Bronchial epithelial cell (primary cell): Measurements from ENCODE around the gene ZNF292. TPM values are rescaled to one million over a fixed set of nuclear protein-coding genes. Genes with fewer than 3 reads are reported as not detected.
"Not testable (repeated sequence)": the region's sequence is repeated elsewhere in the genome, so short reads cannot be mapped to it uniquely, and the experiment has no call there.

Experiments
- DNase-seq: peaks from one replicate; pipeline ENCODE4 v3.0.0-alpha.2; 2010; ENCODE audit warnings: low read depth
- FAIRE-seq: peaks from 2 replicates; lab custom pipeline; 2011; peaks lifted over from hg19 to GRCh38; lab: Jason Lieb, UNC
- H3K27me3 ChIP-seq: 2 replicates; pipeline ENCODE4 v1.5.1; 2011; ENCODE audit warnings: low read length; ENCODE audit not compliant: control insufficient read depth, insufficient read depth
- H3K36me3 ChIP-seq: 2 replicates; pipeline ENCODE4 v1.5.1; 2011; ENCODE audit warnings: low read length; ENCODE audit not compliant: control insufficient read depth, insufficient read depth
- H3K4me3 ChIP-seq: 2 replicates; pipeline ENCODE4 v1.5.1; 2011; ENCODE audit warnings: mild to moderate bottlenecking, low read depth, low read length, control low read depth
- CTCF ChIP-seq: IDR thresholded peaks from 2 replicates; pipeline ENCODE4 v1.5.1; 2011; ENCODE audit warnings: mild to moderate bottlenecking, moderate library complexity, low read length, control low read depth, inconsistent platforms; ENCODE audit not compliant: insufficient read depth, severe bottlenecking
- total RNA-seq: library from RNA; depleted of rRNA; stranded (reverse); fragments of >200 nt; gene quantifications from 2 replicates; pipeline ENCODE4 v1.2.1, GENCODE V29; 2014

Gene ZNF292
- total RNA-seq, 1 donor from 2014 or later: 28.2 TPM

- H3K4me3 ChIP-seq: no peak overlapping the region
- no peaks in the 10 kb centered on the region for H3K36me3 ChIP-seq
- TF ChIP-seq CTCF: no peak
- DNase-seq (peak; percentile 8), FAIRE-seq (no peak)
- H3K27me3 ChIP-seq: no peaks in the 10 kb centered on the region
Observed at GRCh38 chr6:87196275-87196842, 41.0 kb downstream of the ZNF292 start.

GRCh38 chr6:87197547-87197946 is 42.2 kb downstream of the ZNF292 start:
- Histone ChIP-seq H3K4me3 (no peak overlapping the region), H3K36me3 (no peaks in the 10 kb centered on the region), H3K27me3 (no peaks in the 10 kb centered on the region)
- no peak for TF ChIP-seq CTCF
- FAIRE-seq (no peak), DNase-seq (no peak)

- not testable (repeated sequence) for H3K27me3 ChIP-seq, FAIRE-seq, DNase-seq, H3K4me3 ChIP-seq, H3K36me3 ChIP-seq
Observed at GRCh38 chr6:87198022-87198810, 42.9 kb downstream of the ZNF292 start.

GRCh38 chr6:87199787-87200186 is 44.4 kb downstream of the ZNF292 start:
- H3K27me3 ChIP-seq: no peaks in the 10 kb centered on the region
- FAIRE-seq (no peak), DNase-seq (no peak)
- no peak overlapping the region for H3K4me3 ChIP-seq
- no peaks in the 10 kb centered on the region for H3K36me3 ChIP-seq
- no peak for TF ChIP-seq CTCF

GRCh38 chr6:87200469-87201175 is 45.3 kb downstream of the ZNF292 start:
- H3K4me3 ChIP-seq: no peak overlapping the region
- no peak for TF ChIP-seq CTCF
- DNase-seq (no peak), FAIRE-seq (no peak)
- H3K36me3 ChIP-seq: no peaks in the 10 kb centered on the region
- no peaks in the 10 kb centered on the region for H3K27me3 ChIP-seq

GRCh38 chr6:87203448-87204023 is 48.2 kb downstream of the ZNF292 start:
- Histone ChIP-seq H3K36me3 (peaks cover 1% of the 10 kb centered on the region), H3K27me3 (no peaks in the 10 kb centered on the region), H3K4me3 (no peak overlapping the region)
- no peak for FAIRE-seq
- TF ChIP-seq CTCF: no peak
- DNase-seq: no peak
